Eye (tissue), 1 donor: ENCODE data around the gene TXNRD2.

Experiments used
- DNase-seq: peaks from one replicate; pipeline ENCODE4 v3.0.0-alpha.2; 2015

TXNRD2 gene

GRCh38 chr22:19873960-19874306 is 67.7 kb downstream of the TXNRD2 start:
- no peak for DNase-seq

- DNase-seq: no peak
Observed at GRCh38 chr22:19873138-19873959, 68.3 kb downstream of the TXNRD2 start.

DNA sequence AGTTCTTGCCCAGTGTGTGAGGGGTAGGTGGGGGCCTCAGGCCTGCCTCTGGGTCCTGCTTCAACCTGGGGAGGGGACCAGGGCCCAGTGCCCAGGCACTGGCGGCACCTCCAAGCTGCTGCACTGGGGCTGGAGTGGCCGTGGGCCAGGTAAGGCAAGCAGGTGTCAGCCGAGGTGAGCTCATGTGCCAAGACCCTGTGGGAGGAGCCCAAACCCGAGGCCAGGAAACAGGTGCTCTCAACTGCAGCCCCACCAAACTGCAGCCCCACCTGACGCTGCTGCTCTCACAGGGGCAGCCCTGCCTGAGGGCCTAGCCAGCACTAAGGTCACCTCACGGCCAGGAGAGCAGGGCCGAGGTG is 68.9 kb downstream of the TXNRD2 start:
- no peak for DNase-seq

- DNase-seq: no peak
Observed at GRCh38 chr22:19871845-19872778, 69.5 kb downstream of the TXNRD2 start.

DNA sequence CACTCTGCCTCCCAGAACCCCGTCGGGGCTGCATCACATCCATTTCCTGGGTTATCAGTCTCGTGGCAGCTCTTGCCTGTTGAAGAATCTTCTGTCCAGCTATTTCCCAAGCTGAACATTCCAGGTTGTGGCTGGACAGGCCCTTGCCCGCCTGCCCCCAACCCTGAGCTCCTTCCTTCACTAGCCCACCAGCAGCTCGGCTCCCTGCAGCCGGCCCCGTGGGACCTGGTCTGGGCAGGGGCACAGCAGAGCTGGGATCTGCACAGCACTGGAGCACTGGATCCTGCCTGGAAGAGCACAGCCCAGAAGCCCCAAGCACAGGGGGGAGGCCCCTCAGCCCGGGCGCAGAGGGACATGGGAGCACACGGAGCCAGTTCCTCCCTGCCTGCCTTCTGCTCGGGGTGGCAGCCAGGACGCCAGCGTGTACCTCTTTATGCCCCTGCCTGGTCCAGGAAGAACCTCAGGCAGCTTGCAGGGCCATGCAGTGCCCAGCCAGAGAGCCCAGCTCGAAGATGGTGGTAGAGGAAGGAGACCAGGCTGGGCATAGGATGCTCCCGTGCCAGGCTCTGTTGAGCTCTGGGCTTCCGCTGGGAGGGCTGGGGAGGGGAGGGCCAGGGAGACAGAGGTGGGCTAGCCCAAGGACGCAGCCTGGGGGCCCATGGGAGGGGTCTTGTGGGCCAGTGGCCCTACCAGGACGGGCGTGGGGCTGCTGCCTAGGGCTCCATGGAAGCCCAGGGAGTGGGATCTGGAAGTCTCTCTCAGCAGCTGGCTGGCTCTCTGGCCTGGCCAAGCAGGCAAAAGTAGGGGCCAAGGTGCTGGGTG is 70.4 kb downstream of the TXNRD2 start:
- DNase-seq: no peak

DNA sequence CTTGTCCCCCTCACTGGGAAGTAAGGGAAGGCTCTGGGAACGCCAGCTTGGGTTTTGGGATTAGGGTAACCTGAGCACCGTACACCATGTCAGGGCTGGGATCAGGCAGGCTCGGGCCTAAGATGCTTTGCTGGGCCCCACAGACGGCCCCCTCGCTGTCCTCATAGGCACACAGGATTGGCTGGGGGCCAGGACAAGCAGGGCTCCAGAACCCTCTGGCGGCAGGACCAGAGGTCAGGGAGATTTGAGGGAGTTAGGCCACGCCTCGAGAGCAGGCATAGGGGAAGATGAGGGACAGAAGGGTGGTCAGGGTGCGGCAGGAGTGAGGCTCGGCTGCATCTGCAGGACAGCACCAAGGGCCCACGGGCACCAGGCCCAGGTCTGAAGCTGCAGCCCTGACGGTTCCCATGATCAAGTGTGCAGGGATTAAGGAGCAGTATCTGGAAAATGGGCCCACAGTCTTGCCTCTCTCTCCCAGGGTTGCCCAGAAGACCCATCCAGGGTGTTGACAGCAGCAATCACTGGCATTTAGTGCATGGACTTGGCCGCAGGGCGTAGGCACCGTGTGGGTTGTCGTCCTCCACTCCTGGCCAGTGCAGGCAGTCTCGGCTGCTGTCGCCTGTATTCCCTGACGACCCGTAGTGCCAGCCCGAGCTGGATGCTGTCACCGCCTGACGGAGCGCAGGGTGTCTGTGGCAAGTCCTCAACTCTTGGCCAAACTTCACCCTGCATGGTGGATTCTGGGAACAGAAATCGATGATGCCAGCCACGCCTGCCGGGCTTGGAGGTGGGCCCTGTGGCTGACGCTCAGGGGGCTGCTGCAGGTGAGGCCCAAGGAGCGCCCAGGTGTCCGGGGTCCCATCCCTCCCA is 71.2 kb downstream of the TXNRD2 start:
- DNase-seq: no peak

GRCh38 chr22:19869497-19870152 is 72.0 kb downstream of the TXNRD2 start:
- no peak for DNase-seq

- no peak for DNase-seq
Observed at GRCh38 chr22:19868773-19869471, 72.7 kb downstream of the TXNRD2 start.

GRCh38 chr22:19868333-19868732 is 73.3 kb downstream of the TXNRD2 start:
- DNase-seq: no peak

GRCh38 chr22:19867617-19868016 is 74.0 kb downstream of the TXNRD2 start:
- no peak for DNase-seq

- DNase-seq: no peak
Observed at GRCh38 chr22:19866665-19867009, 75.0 kb downstream of the TXNRD2 start.

DNA sequence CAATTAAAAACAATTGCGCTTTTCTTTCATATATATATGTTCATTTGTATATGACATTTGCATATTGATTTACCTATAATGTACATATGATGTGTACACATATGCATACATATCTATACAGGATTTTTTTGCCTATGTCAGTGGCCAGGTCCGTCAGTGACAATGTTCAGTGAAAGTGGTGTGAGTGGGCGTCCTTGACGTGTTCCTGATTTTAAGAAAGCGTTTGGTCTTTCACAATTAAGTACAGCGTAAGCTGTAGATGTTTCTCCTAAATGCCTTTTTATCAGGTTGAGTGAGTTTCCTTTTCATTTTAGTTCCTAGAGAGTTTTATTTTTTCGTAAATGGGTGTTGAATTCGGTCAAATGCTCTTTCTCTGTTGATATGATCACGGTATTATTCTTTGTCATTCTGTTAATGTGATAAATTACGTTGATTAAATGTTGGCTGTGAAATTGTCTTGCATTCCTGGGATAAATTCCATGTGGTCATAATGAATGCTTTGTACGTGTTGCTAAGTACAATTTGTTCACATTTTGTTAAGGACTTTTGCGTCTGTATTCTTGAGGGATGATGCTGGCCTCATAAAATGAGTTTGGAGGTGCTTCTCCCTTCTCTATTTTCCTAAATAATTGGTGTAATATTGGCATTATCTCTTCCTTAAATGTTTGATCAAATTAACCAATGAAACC is 76.3 kb downstream of the TXNRD2 start:
- no peak for DNase-seq

DNA sequence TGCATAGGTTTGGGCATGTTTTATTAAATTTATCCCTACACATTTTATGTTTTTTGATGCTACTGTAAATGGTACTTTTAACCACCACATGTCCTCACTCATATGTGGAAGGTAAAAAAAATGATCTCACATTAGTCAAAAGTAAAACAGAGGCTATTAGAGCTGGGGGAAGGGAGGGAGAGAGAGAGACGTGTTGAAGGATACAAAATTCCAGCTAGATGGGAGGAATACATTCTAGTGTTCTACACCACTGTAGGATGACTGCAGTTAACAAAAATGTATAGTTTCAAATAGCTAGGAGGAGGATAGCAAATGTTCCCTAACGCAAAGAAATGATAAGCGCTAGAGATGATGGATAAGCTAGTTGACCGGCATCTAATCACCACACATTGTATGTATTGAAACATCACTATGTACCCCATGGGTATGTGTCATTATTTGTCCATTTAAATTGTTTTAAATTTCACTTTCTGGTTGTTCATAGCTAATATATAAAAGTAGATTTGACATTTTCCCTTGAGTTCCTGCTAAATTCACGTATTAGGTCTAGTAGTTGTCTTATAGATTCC is 77.0 kb downstream of the TXNRD2 start:
- no peak for DNase-seq

DNA sequence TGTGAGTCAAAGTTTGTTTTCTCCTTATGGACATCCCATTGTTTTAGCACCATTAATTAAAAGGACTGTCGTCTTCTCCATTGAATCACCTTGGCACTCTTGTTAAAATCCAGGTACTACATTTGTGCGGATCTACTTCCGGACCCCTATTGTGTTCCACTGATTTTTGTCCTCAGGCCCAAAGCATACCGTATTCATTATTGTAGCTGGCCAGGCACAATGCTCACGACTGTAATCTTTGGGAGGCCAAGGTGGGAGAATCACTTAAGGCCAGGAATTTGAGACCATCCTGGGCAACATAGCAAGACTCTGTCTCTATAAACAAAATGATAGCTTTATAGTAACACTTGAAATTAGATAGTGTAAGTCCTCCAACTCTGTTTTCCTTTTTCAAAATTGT is 78.0 kb downstream of the TXNRD2 start:
- no peak for DNase-seq

DNA sequence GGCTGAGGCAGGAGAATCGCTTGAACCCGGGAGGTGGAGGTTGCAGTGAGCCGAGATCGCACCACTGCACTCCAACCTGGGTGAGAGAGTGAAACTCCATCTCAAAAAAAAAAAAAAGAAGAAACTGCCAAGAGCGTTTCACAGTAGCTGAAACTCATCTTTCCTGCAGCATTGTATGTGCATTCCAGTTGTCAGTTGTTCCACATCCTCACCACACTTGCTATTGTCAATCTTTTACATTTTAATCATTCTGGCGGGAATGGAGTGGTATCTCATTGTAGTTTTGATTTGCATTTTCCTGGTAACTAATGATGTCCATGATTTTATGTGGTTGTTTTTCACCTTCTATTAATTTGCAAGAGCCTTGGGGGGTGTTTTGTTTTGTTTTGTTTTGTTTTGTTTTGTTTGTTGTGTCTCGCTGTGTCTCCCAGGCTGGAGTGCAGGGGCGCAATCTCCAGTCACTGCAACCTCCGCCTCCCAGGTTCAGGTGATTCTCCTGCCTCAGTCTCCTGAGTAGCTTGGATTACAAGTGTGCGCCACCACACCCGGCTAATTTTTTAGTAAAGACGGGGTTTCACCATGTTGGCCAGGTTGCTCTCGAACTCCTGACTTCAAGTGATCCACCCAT is 78.9 kb downstream of the TXNRD2 start:
- DNase-seq: no peak

- DNase-seq: no peak
Observed at GRCh38 chr22:19859861-19860510, 81.6 kb downstream of the TXNRD2 start.

DNA sequence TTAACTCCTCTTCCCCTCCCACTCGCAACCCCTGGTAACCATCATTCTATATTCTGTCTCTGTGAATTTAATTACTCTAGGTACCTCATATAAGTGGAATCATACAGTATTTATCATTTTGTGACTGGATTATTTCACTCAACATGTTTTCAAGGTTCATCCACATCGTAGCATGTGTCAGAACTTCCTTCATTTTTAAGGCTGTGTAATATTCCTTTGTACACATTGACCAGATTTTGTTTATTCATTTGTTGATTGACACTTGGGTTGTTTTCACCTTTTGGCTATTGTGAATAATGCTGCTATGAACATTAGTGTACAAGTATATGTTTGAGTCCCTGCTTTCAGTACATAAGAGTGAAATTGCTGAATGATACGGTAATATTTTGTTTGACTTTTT is 84.2 kb downstream of the TXNRD2 start:
- no peak for DNase-seq

DNA sequence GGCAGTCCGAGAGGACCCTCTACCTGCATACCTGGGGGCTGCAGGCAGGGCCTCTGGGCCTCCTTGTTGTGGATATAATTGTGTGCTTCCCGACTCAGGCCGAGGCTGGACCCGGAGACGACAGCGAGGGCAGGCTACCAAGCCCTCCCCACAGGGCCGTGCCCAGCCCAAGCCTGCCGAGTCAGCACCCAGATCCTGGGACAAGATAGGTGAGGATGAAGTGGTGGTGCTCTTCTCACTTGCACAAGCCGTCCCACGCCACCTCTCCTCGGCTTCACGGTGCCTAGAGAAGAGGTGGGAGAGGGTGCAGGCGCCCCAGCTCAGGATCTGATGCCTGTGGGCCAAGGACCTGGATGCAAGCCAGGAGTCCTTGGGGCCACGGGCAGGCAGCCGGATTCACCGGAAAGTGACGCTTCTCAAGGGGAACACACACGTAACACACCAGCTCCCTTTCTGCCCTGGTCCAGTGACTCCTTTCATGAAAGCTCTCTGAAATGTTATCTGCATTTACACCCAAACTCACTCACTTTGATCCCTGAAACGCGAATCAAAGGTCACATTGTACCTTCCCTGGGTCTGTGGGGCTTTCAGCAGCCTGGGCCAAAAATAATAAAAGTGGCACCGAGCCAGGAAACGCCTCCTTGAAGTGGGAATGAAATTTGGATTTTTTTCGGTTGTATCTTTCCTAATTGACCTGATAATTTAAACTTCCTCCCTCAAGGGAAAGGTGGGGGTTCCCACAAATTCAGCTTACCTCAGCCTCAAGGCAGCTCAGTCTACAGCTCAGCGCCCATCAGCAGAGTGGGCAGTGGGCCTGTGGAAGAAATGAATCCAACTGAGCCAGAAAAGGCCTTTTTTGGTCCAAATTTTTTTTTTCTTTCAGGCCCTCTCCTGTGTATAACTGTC is 85.9 kb downstream of the TXNRD2 start:
- peak; percentile 63 for DNase-seq
